ENCODE data around the gene ASPHD1.
"Not testable (repeated sequence)": the region's sequence is repeated elsewhere in the genome, so short reads cannot be mapped to it uniquely, and the experiment has no call there.

The ASPHD1 gene

GRCh38 chr16:29900102-29900887, at the start of gene ASPHD1:
TSS of gene ASPHD1 (plus strand) at chr16:29900488. CDS start at chr16:29900972, 484 bp downstream.
- DNase-seq (ENCODE audit: low read depth in 2 of 2) = peak; percentile 21 to 33

- DNase-seq (ENCODE audit: low read depth in 2 of 2) = no peak
Measured at GRCh38 chr16:29850998-29851397, 49.3 kb upstream of the ASPHD1 start.

- DNase-seq (ENCODE audit: low read depth in 2 of 2) = no peak
Measured at GRCh38 chr16:29852654-29853053, 47.6 kb upstream of the ASPHD1 start.

GRCh38 chr16:29854520-29855100, 45.7 kb upstream of the ASPHD1 start:
- no peak for DNase-seq (ENCODE audit: low read depth in 2 of 2)

- no peak for DNase-seq (ENCODE audit: low read depth in 2 of 2)
Measured at GRCh38 chr16:29857133-29857760, 43.0 kb upstream of the ASPHD1 start.

GRCh38 chr16:29858149-29858849, 42.0 kb upstream of the ASPHD1 start:
- DNase-seq (ENCODE audit: low read depth in 2 of 2) = no peak

GRCh38 chr16:29858974-29859373, 41.3 kb upstream of the ASPHD1 start:
- DNase-seq (ENCODE audit: low read depth in 2 of 2) = no peak

GRCh38 chr16:29860218-29860617, 40.1 kb upstream of the ASPHD1 start:
- DNase-seq (ENCODE audit: low read depth in 2 of 2) = no peak

- DNase-seq (ENCODE audit: low read depth in 2 of 2) = no peak
Measured at GRCh38 chr16:29862383-29862883, 37.9 kb upstream of the ASPHD1 start.

GRCh38 chr16:29862884-29863668, 37.2 kb upstream of the ASPHD1 start, which contains the start of gene CDIPT:
TSS of gene CDIPT (minus strand) at chr16:29863226. CDS start at chr16:29862857, 369 bp downstream.
- peak; percentile 80 to 90 for DNase-seq (ENCODE audit: low read depth in 2 of 2)

- no peak for DNase-seq (ENCODE audit: low read depth in 2 of 2)
Measured at GRCh38 chr16:29863669-29863984, 36.7 kb upstream of the ASPHD1 start.

- no peak for DNase-seq (ENCODE audit: low read depth in 2 of 2)
Measured at GRCh38 chr16:29864205-29864604, 36.1 kb upstream of the ASPHD1 start.

GRCh38 chr16:29868396-29869009, 31.8 kb upstream of the ASPHD1 start:
- no peak for DNase-seq (ENCODE audit: low read depth in 2 of 2)

- DNase-seq (ENCODE audit: low read depth in 2 of 2) = not testable (repeated sequence)
Measured at GRCh38 chr16:29869067-29869466, 31.2 kb upstream of the ASPHD1 start.

- DNase-seq (ENCODE audit: low read depth in 2 of 2) = no peak
Measured at GRCh38 chr16:29871822-29872546, 28.3 kb upstream of the ASPHD1 start.

- no peak for DNase-seq (ENCODE audit: low read depth in 2 of 2)
Measured at GRCh38 chr16:29873319-29873718, 27.0 kb upstream of the ASPHD1 start.

GRCh38 chr16:29875206-29875605, 25.1 kb upstream of the ASPHD1 start:
- DNase-seq (ENCODE audit: low read depth in 2 of 2) = no peak

GRCh38 chr16:29876217-29876593, 24.1 kb upstream of the ASPHD1 start:
- DNase-seq (ENCODE audit: low read depth in 2 of 2) = no peak

GRCh38 chr16:29876594-29877249, 23.6 kb upstream of the ASPHD1 start:
- DNase-seq (ENCODE audit: low read depth in 2 of 2) = no peak
